ENCODE data around the gene FARS2.

FARS2 gene

GRCh38 chr6:5531853-5532375, 270.6 kb downstream of the FARS2 start:
- peaks cover 5% of the 10 kb centered on the region; the same call in 1 of the 2 replicates for H3K4me1 ChIP-seq (ENCODE audit: control insufficient read depth, insufficient read depth, low read length)
- no peak overlapping the region for H3K27ac ChIP-seq (ENCODE audit: low read depth, low read length)
- H3K27me3 ChIP-seq (ENCODE audit: control insufficient read depth, insufficient read depth, low read length), result no peaks in the 10 kb centered on the region

GRCh38 chr6:5532941-5533340, 271.6 kb downstream of the FARS2 start:
- Histone ChIP-seq H3K9me3 (ENCODE audit: control insufficient read depth, insufficient read depth, low read depth, low read length) (no peaks in the 10 kb centered on the region), H3K36me3 (ENCODE audit: control insufficient read depth, insufficient read depth, low read length) (no peaks in the 10 kb centered on the region), H3K4me1 (ENCODE audit: control insufficient read depth, insufficient read depth, low read length) (peaks cover 5% of the 10 kb centered on the region; the same call in 1 of the 2 replicates), H3K27me3 (ENCODE audit: control insufficient read depth, insufficient read depth, low read length) (no peaks in the 10 kb centered on the region), H3K4me3 (ENCODE audit: low read depth, low read length) (no peak overlapping the region), H3K9ac (ENCODE audit: low read length) (no peak overlapping the region), H3K27ac (ENCODE audit: low read depth, low read length) (no peak overlapping the region)

More at GRCh38 chr6:5531853-5532375, 270.6 kb downstream of the FARS2 start:
- Histone ChIP-seq H3K4me3 (ENCODE audit: low read depth, low read length) (no peak overlapping the region), H3K9ac (ENCODE audit: low read length) (no peak overlapping the region), H3K9me3 (ENCODE audit: control insufficient read depth, insufficient read depth, low read depth, low read length) (no peaks in the 10 kb centered on the region), H3K36me3 (ENCODE audit: control insufficient read depth, insufficient read depth, low read length) (no peaks in the 10 kb centered on the region)

- Histone ChIP-seq H3K27ac (ENCODE audit: low read depth, low read length) (no peak overlapping the region), H3K4me3 (ENCODE audit: low read depth, low read length) (no peak overlapping the region), H3K9me3 (ENCODE audit: control insufficient read depth, insufficient read depth, low read depth, low read length) (no peaks in the 10 kb centered on the region), H3K36me3 (ENCODE audit: control insufficient read depth, insufficient read depth, low read length) (no peaks in the 10 kb centered on the region), H3K27me3 (ENCODE audit: control insufficient read depth, insufficient read depth, low read length) (no peaks in the 10 kb centered on the region), H3K9ac (ENCODE audit: low read length) (no peak overlapping the region), H3K4me1 (ENCODE audit: control insufficient read depth, insufficient read depth, low read length) (peaks cover 3% of the 10 kb centered on the region; the same call in 1 of the 2 replicates)
These were observed 273.3 kb downstream of the FARS2 start for GRCh38 chr6:5534643-5535042.

- no peak overlapping the region for H3K4me3 ChIP-seq (ENCODE audit: low read depth, low read length)
- H3K9me3 ChIP-seq (ENCODE audit: control insufficient read depth, insufficient read depth, low read depth, low read length), result no peaks in the 10 kb centered on the region
- no peak overlapping the region for H3K9ac ChIP-seq (ENCODE audit: low read length)
- no peaks in the 10 kb centered on the region for H3K4me1 ChIP-seq (ENCODE audit: control insufficient read depth, insufficient read depth, low read length)
- H3K27ac ChIP-seq (ENCODE audit: low read depth, low read length), result no peak overlapping the region
- H3K27me3 ChIP-seq (ENCODE audit: control insufficient read depth, insufficient read depth, low read length), result no peaks in the 10 kb centered on the region
- no peaks in the 10 kb centered on the region for H3K36me3 ChIP-seq (ENCODE audit: control insufficient read depth, insufficient read depth, low read length)
These were observed 275.3 kb downstream of the FARS2 start for GRCh38 chr6:5536644-5537043.

- Histone ChIP-seq H3K27ac (ENCODE audit: low read depth, low read length) (no peak overlapping the region), H3K4me1 (ENCODE audit: control insufficient read depth, insufficient read depth, low read length) (no peaks in the 10 kb centered on the region), H3K9me3 (ENCODE audit: control insufficient read depth, insufficient read depth, low read depth, low read length) (no peaks in the 10 kb centered on the region), H3K9ac (ENCODE audit: low read length) (no peak overlapping the region), H3K4me3 (ENCODE audit: low read depth, low read length) (no peak overlapping the region), H3K27me3 (ENCODE audit: control insufficient read depth, insufficient read depth, low read length) (no peaks in the 10 kb centered on the region), H3K36me3 (ENCODE audit: control insufficient read depth, insufficient read depth, low read length) (no peaks in the 10 kb centered on the region)
These were observed 275.8 kb downstream of the FARS2 start for GRCh38 chr6:5537132-5537531.

- Histone ChIP-seq H3K36me3 (ENCODE audit: control insufficient read depth, insufficient read depth, low read length) (no peaks in the 10 kb centered on the region), H3K4me3 (ENCODE audit: low read depth, low read length) (no peak overlapping the region), H3K27me3 (ENCODE audit: control insufficient read depth, insufficient read depth, low read length) (no peaks in the 10 kb centered on the region), H3K27ac (ENCODE audit: low read depth, low read length) (no peak overlapping the region), H3K9me3 (ENCODE audit: control insufficient read depth, insufficient read depth, low read depth, low read length) (peaks cover under 1% of the 10 kb centered on the region; the same call in 1 of the 2 replicates), H3K4me1 (ENCODE audit: control insufficient read depth, insufficient read depth, low read length) (no peaks in the 10 kb centered on the region), H3K9ac (ENCODE audit: low read length) (no peak overlapping the region)
These were observed 276.7 kb downstream of the FARS2 start for GRCh38 chr6:5537967-5538366.

GRCh38 chr6:5540370-5540769, 279.1 kb downstream of the FARS2 start:
- peaks cover 3% of the 10 kb centered on the region; the same call in 1 of the 2 replicates for H3K9me3 ChIP-seq (ENCODE audit: control insufficient read depth, insufficient read depth, low read depth, low read length)

GRCh38 chr6:5541025-5541424, 279.7 kb downstream of the FARS2 start:
- Histone ChIP-seq H3K27me3 (ENCODE audit: control insufficient read depth, insufficient read depth, low read length) (no peaks in the 10 kb centered on the region), H3K36me3 (ENCODE audit: control insufficient read depth, insufficient read depth, low read length) (no peaks in the 10 kb centered on the region), H3K9me3 (ENCODE audit: control insufficient read depth, insufficient read depth, low read depth, low read length) (peaks cover 3% of the 10 kb centered on the region; the same call in 1 of the 2 replicates), H3K27ac (ENCODE audit: low read depth, low read length) (peak overlapping the region; percentile 5; the same call in 1 of the 2 replicates), H3K9ac (ENCODE audit: low read length) (no peak overlapping the region), H3K4me3 (ENCODE audit: low read depth, low read length) (no peak overlapping the region), H3K4me1 (ENCODE audit: control insufficient read depth, insufficient read depth, low read length) (no peaks in the 10 kb centered on the region)

More at GRCh38 chr6:5540370-5540769, 279.1 kb downstream of the FARS2 start:
- no peak overlapping the region for H3K9ac ChIP-seq (ENCODE audit: low read length)
- no peaks in the 10 kb centered on the region for H3K36me3 ChIP-seq (ENCODE audit: control insufficient read depth, insufficient read depth, low read length)
- no peak overlapping the region for H3K4me3 ChIP-seq (ENCODE audit: low read depth, low read length)
- H3K4me1 ChIP-seq (ENCODE audit: control insufficient read depth, insufficient read depth, low read length), result no peaks in the 10 kb centered on the region
- no peak overlapping the region for H3K27ac ChIP-seq (ENCODE audit: low read depth, low read length)
- H3K27me3 ChIP-seq (ENCODE audit: control insufficient read depth, insufficient read depth, low read length), result no peaks in the 10 kb centered on the region

GRCh38 chr6:5541751-5542432, 280.6 kb downstream of the FARS2 start:
- no peak overlapping the region for H3K9ac ChIP-seq (ENCODE audit: low read length)
- H3K4me3 ChIP-seq (ENCODE audit: low read depth, low read length), result no peak overlapping the region
- no peaks in the 10 kb centered on the region for H3K27me3 ChIP-seq (ENCODE audit: control insufficient read depth, insufficient read depth, low read length)
- H3K4me1 ChIP-seq (ENCODE audit: control insufficient read depth, insufficient read depth, low read length), result no peaks in the 10 kb centered on the region
- no peaks in the 10 kb centered on the region for H3K36me3 ChIP-seq (ENCODE audit: control insufficient read depth, insufficient read depth, low read length)
- peak overlapping the region; percentile 5; the same call in 1 of the 2 replicates for H3K27ac ChIP-seq (ENCODE audit: low read depth, low read length)
- H3K9me3 ChIP-seq (ENCODE audit: control insufficient read depth, insufficient read depth, low read depth, low read length), result peaks cover 3% of the 10 kb centered on the region; the same call in 1 of the 2 replicates

GRCh38 chr6:5547556-5547955, 286.2 kb downstream of the FARS2 start:
- H3K4me3 ChIP-seq (ENCODE audit: low read depth, low read length), result no peak overlapping the region

GRCh38 chr6:5550631-5551030, 289.3 kb downstream of the FARS2 start:
- Histone ChIP-seq H3K36me3 (ENCODE audit: control insufficient read depth, insufficient read depth, low read length) (no peaks in the 10 kb centered on the region), H3K4me3 (ENCODE audit: low read depth, low read length) (no peak overlapping the region), H3K4me1 (ENCODE audit: control insufficient read depth, insufficient read depth, low read length) (peaks cover 5% of the 10 kb centered on the region; the same call in 1 of the 2 replicates), H3K27ac (ENCODE audit: low read depth, low read length) (no peak overlapping the region), H3K9me3 (ENCODE audit: control insufficient read depth, insufficient read depth, low read depth, low read length) (peaks cover 23% of the 10 kb centered on the region), H3K9ac (ENCODE audit: low read length) (no peak overlapping the region), H3K27me3 (ENCODE audit: control insufficient read depth, insufficient read depth, low read length) (no peaks in the 10 kb centered on the region)

More at GRCh38 chr6:5547556-5547955, 286.2 kb downstream of the FARS2 start:
- Histone ChIP-seq H3K9ac (ENCODE audit: low read length) (no peak overlapping the region), H3K27me3 (ENCODE audit: control insufficient read depth, insufficient read depth, low read length) (no peaks in the 10 kb centered on the region), H3K36me3 (ENCODE audit: control insufficient read depth, insufficient read depth, low read length) (no peaks in the 10 kb centered on the region), H3K4me1 (ENCODE audit: control insufficient read depth, insufficient read depth, low read length) (no peaks in the 10 kb centered on the region), H3K27ac (ENCODE audit: low read depth, low read length) (no peak overlapping the region), H3K9me3 (ENCODE audit: control insufficient read depth, insufficient read depth, low read depth, low read length) (peaks cover 25% of the 10 kb centered on the region)

All from HUES6 (cell line).